ENCODE data around the gene PCBP2. TPM values are rescaled to one million over a fixed set of nuclear protein-coding genes. Genes with fewer than 3 reads are reported as not detected.

The PCBP2 gene
- polyA plus RNA-seq, 1 of the 3 experiments (the other 2 are of a cell fraction): 368 TPM

DNA sequence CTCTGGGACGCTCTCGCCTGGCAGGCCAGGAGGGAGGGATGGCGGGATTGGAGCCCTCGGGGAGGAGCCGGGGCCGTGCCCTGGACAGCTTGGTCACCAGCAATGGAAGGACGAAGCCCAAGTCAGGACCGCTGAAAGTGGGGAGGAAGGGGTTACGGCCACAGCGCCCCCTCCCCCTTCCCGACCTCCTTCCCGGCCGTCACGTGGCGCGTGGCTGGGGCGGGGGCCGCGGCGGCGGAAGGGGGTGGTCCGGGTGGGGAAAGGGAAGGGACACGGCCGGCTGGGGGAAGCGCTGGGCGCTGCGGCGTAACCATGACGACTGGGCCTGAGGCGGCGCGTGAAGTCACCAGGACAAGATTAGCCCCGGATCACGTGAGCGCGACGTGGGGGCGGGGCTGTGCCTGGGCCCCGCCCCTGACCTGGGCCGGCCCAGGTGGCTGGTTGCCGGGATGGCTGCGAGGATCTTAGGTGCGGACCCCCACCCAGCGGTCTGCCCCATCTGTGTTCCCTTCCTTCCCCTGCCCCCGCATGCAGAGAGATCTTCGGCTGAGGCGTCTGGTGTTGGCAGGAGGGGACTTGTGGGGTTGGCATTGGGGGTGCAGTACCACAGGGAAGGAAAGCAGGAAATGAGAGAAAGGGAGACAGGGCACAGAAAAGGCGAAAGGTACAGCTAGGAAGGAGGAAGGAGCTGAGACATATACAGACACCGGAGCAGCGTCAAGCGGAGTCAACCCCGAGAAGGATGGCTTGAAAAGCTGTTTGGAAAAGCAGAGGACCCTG lies 41.1 kb downstream of the PCBP2 start (continued):
- TF ChIP-seq, protein P1, sequence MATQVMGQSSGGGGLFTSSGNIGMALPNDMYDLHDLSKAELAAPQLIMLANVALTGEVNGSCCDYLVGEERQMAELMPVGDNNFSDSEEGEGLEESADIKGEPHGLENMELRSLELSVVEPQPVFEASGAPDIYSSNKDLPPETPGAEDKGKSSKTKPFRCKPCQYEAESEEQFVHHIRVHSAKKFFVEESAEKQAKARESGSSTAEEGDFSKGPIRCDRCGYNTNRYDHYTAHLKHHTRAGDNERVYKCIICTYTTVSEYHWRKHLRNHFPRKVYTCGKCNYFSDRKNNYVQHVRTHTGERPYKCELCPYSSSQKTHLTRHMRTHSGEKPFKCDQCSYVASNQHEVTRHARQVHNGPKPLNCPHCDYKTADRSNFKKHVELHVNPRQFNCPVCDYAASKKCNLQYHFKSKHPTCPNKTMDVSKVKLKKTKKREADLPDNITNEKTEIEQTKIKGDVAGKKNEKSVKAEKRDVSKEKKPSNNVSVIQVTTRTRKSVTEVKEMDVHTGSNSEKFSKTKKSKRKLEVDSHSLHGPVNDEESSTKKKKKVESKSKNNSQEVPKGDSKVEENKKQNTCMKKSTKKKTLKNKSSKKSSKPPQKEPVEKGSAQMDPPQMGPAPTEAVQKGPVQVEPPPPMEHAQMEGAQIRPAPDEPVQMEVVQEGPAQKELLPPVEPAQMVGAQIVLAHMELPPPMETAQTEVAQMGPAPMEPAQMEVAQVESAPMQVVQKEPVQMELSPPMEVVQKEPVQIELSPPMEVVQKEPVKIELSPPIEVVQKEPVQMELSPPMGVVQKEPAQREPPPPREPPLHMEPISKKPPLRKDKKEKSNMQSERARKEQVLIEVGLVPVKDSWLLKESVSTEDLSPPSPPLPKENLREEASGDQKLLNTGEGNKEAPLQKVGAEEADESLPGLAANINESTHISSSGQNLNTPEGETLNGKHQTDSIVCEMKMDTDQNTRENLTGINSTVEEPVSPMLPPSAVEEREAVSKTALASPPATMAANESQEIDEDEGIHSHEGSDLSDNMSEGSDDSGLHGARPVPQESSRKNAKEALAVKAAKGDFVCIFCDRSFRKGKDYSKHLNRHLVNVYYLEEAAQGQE (IDR thresholded peaks at IDR 0.05; ENCODE audit: low read depth, low read length): no peak
- TF ChIP-seq, protein P2, sequence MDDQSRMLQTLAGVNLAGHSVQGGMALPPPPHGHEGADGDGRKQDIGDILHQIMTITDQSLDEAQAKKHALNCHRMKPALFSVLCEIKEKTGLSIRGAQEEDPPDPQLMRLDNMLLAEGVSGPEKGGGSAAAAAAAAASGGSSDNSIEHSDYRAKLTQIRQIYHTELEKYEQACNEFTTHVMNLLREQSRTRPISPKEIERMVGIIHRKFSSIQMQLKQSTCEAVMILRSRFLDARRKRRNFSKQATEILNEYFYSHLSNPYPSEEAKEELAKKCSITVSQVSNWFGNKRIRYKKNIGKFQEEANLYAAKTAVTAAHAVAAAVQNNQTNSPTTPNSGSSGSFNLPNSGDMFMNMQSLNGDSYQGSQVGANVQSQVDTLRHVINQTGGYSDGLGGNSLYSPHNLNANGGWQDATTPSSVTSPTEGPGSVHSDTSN (IDR thresholded peaks at IDR 0.05): 0 out of 2 replicates have a peak, but pooled peaks have one; percentile 8
- TF ChIP-seq TEAD4 (IDR thresholded peaks at IDR 0.05; ENCODE audit: borderline replicate concordance, insufficient read depth) (no peak), RXRA (IDR thresholded peaks at IDR 0.05; ENCODE audit: borderline replicate concordance, low read depth) (no peak), FOXJ3 (CRISPR knock-in tag; IDR thresholded peaks at IDR 0.05) (no peak)
- TF ChIP-seq, protein P3, sequence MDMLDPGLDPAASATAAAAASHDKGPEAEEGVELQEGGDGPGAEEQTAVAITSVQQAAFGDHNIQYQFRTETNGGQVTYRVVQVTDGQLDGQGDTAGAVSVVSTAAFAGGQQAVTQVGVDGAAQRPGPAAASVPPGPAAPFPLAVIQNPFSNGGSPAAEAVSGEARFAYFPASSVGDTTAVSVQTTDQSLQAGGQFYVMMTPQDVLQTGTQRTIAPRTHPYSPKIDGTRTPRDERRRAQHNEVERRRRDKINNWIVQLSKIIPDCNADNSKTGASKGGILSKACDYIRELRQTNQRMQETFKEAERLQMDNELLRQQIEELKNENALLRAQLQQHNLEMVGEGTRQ (IDR thresholded peaks at IDR 0.05; ENCODE audit: borderline replicate concordance, low read depth, low read length): peak; percentile 80

DNA sequence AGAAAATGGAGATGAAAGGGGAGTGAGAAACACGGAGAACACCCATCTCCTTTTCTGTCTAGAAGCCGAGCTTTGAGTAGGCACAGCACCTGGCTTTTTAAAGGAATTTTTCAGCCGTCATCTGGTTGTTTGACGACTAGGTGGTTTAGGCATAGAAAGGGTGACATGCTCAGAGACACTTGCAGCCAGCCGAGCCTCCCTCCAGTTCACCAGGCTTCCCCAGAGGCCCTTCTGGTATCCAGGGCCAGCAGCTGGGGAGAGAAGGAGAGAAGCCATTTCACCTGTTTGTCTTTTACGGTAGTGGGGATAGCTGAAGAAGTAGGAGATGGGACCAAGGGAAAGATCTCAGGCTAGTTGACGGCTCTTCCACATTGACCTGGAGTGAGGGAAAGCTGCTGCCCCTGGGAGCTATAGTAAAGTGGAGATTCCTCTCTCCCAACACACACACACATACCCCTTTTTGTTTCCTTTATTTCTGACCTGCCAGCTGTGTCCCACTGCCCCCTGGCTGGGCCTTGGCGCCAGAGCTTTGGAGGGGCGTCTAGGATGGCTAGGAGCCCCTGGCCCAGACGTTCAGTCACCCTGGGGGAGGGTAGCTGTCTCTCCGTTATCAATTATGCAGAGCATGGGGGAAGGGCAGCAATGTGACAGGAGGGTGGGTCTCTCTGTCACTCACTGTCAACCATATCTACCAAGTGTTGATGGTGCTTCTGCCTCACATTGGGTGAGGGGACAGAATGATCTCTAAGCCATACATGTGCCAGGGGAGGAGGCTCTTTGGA lies 41.9 kb downstream of the PCBP2 start:
- DNase-seq: no peak
- Histone ChIP-seq H3K9ac (peak overlapping the region; percentile 63), H3K27me3 (ENCODE audit: insufficient read depth) (no peaks in the 10 kb centered on the region), H3F3A (replicated peaks; ENCODE audit: insufficient read depth) (peaks cover 30% of the 10 kb centered on the region), H3K9me2 (no peaks in the 10 kb centered on the region), H4K20me1 (ENCODE audit: insufficient read depth) (no peaks in the 10 kb centered on the region), H3K36me3 (replicated peaks in 1 of 2; ENCODE audit: control insufficient read depth in 1 of 2, insufficient read depth in 2 of 2, low read length in 1 of 2) (peaks cover 3 to 5% of the 10 kb centered on the region in 2 experiments), H3K9me3 (no peaks in the 10 kb centered on the region), H3K27ac (ENCODE audit: low read depth in 2 of 2, low read length in 1 of 2) (peak overlapping the region; percentile 63 to 94), H3K4me3 (ENCODE audit: low read depth in 2 of 2, low read length in 1 of 2) (peak overlapping the region; percentile 47 to 57), H3K4me1 (ENCODE audit: control insufficient read depth in 1 of 2, insufficient read depth in 2 of 2, low read depth in 1 of 2, low read length in 1 of 2) (peaks cover 24 to 43% of the 10 kb centered on the region in 2 experiments), H3K79me2 (ENCODE audit: insufficient read depth) (peaks cover 62% of the 10 kb centered on the region), H3K4me2 (peak overlapping the region; percentile 80), H2AFZ (ENCODE audit: low read depth) (no peak overlapping the region; the same call in 1 of the 2 replicates)
- ChIA-PET CTCF (interaction anchor here (0.7 to 1.9 kb wide), 7 partner anchors 12 to 171 kb away, joined by 3 to 10 read pairs (median 4); no protein-coding TSS in a partner anchor), POLR2A (interaction anchor here (0.9 to 4.5 kb wide), 5 partner anchors 11 to 194 kb away, joined by 3 to 28 read pairs (median 5); partner anchors contain the start of genes AAAS and MYG1)
- TF ChIP-seq EP300 (IDR thresholded peaks at IDR 0.05; ENCODE audit: borderline replicate concordance in 1 of 2, low read depth in 1 of 2, low read length in 1 of 2) (no peak), TAF1 (IDR thresholded peaks at IDR 0.05; ENCODE audit: borderline replicate concordance, low read depth, low read length) (no peak)
- TF ChIP-seq, protein P2 (IDR thresholded peaks at IDR 0.05): no peak
- 42% methylated on average over 11 of the region's 11 CpGs for WGBS (ENCODE audit: low lambda C conversion rate)
